ENCODE data around the gene USP22.

USP22 gene

DNA sequence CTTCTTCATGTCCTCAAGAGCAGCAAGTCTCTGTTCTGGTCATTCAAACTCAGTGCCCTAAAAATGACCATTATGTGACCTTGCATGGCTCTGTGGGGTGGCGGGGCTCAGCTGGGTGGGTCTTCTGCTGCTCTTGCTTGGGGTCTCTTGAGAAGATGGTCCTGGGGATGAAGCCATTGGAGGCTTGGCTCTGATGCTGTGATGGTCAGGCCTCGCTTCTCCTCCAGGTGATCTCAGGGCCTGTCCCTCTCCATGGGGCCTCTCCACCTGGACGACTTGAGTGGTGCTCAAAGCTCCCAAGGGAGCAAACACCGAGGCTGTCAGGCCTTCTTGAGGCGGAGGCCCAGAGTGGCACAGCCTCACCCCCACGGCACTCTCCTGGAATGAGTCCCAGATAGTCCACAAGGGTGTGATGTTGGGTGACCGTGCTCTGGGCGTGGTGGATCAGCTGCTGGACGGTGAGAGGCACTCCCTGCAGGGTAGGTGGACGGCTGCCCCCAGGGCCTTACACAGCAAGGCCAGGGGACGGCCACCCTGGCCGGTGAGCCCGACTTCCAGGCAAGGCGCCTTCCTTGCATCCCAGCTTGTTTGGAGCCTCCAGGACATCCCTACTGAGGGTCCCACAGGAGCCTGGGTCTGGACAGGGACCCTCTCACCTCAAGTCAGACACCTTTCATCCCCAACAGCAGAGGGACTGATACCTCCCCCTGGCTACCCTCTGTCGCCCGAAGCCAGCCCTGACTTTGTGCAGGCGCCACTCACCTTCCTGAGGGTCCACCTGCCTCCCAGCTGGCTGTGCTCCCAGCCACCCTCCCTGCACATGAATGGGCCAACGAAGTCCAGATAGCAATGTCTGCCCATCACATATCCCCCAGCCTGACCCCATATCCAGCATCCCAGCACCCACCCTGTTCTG lies 48.7 kb downstream of the USP22 start:
- no peaks in the 10 kb centered on the region for H3K9me3 ChIP-seq (replicated peaks in 1 of 2; ENCODE audit: control insufficient read depth in 2 of 2, insufficient read depth in 1 of 2, low read depth in 1 of 2, low read length in 2 of 2)
- H4K8ac ChIP-seq (ENCODE audit: low read depth, low read length), result no peak overlapping the region
- peak overlapping the region; percentile 17 for H2BK15ac ChIP-seq (ENCODE audit: low read length)
- H3K23ac ChIP-seq (ENCODE audit: low read depth, low read length, poor library complexity), result peak overlapping the region; percentile 39
- peak overlapping the region; percentile 83 for H2AK5ac ChIP-seq (ENCODE audit: low read depth, low read length)
- no peak overlapping the region for H3K4ac ChIP-seq (ENCODE audit: low read length)
- peak overlapping the region; percentile 24 for H3K9ac ChIP-seq (ENCODE audit: low read depth, low read length, poor library complexity)
- no peak overlapping the region for H3K27ac ChIP-seq (replicated peaks; ENCODE audit: low read length)
- H2BK120ac ChIP-seq (ENCODE audit: low read depth, low read length), result no peak overlapping the region
- peaks cover 4 to 24% of the 10 kb centered on the region in 2 donors for H3K36me3 ChIP-seq (replicated peaks in 1 of 2; ENCODE audit: control insufficient read depth in 2 of 2, insufficient read depth in 2 of 2, low read length in 2 of 2)
- WGBS, 2 donors (ENCODE audit: extremely low coverage in 2 of 2, insufficient read length in 2 of 2, insufficient replicate concordance in 1 of 2), result no CpG with 5 or more reads among the region's 18 CpGs
- no peak overlapping the region for H3K4me3 ChIP-seq (ENCODE audit: low read length in 2 of 2)
- H3K14ac ChIP-seq (ENCODE audit: low read length), result peak overlapping the region; percentile 58
- no peak overlapping the region for H2AFZ ChIP-seq (ENCODE audit: low read length)
- H3K4me2 ChIP-seq (ENCODE audit: insufficient read depth, low read length, poor library complexity, severe bottlenecking), result no peak overlapping the region
- H3K4me1 ChIP-seq (ENCODE audit: control insufficient read depth in 2 of 2, insufficient read depth in 1 of 2, low read depth in 1 of 2, low read length in 2 of 2), result peaks cover 6 to 14% of the 10 kb centered on the region in 2 donors
- no peak for DNase-seq (ENCODE audit: low spot score)
- peak overlapping the region; percentile 41 for H3K18ac ChIP-seq (ENCODE audit: low read length)
- H4K91ac ChIP-seq (ENCODE audit: low read depth, low read length, poor library complexity), result no peak overlapping the region
- H2BK12ac ChIP-seq (ENCODE audit: low read length), result peak overlapping the region; percentile 48
- peak overlapping the region; percentile 42 for H2BK5ac ChIP-seq (ENCODE audit: low read length)
- H3K27me3 ChIP-seq (ENCODE audit: control insufficient read depth in 3 of 3, insufficient read depth in 3 of 3, low read depth in 1 of 3, low read length in 3 of 3), result no peaks in the 10 kb centered on the region
- no peaks in the 10 kb centered on the region for H3K79me1 ChIP-seq (ENCODE audit: low read depth, low read length)

DNA sequence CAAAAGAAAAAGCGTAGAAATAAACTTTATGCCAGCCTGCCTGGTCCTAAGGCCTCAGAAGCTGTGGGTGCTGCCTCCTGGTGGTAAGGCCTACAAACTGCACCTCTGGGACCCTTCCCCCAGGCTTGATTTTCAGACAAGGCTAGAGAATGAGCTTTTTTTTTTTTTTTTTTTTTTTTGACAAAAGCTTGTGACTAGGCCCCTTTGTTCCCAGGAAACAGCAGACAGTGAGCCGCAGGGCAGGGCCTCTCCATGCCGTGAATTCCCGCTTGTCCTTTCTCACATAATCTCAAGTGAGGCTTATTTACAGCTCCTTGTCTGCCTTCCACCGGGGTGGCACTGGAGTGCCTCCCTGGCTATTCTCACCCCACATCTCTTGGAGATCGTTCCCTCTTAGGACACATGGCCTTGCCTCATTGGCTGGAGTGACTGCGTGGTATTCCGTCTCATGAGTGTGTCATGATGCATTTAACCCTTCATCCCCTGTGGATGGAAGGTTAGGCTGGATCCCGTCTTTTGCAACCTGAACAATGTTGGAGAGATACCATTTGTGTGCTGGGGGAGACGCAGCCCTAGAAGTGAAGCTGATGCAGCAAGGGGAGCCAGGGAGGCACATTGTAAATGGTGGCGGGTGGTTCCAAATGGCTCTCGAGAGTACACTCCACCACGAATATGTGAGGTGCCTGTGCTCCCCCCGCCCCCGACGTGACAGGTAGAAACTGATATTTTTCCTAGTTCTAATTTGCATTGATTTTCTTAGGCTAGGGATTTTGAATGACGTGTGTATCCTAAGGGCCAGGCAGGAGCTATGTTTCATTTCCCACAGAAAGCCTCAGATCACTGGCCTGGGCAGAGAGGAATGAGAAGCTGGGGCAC lies 49.6 kb downstream of the USP22 start:
- DNase-seq (ENCODE audit: low spot score), result peak; percentile 82
- no CpG with 5 or more reads among the region's 17 CpGs for WGBS, 2 donors (ENCODE audit: extremely low coverage in 2 of 2, insufficient read length in 2 of 2, insufficient replicate concordance in 1 of 2)
- no peak overlapping the region for H2BK5ac ChIP-seq (ENCODE audit: low read length)
- H2AFZ ChIP-seq (ENCODE audit: low read length), result peak overlapping the region; percentile 65
- peak overlapping the region; percentile 26 for H3K9ac ChIP-seq (ENCODE audit: low read depth, low read length, poor library complexity)
- H3K79me1 ChIP-seq (ENCODE audit: low read depth, low read length), result no peaks in the 10 kb centered on the region
- H3K36me3 ChIP-seq (replicated peaks in 1 of 2; ENCODE audit: control insufficient read depth in 2 of 2, insufficient read depth in 2 of 2, low read length in 2 of 2), result peaks cover 0 to 24% of the 10 kb centered on the region in 2 donors
- peak overlapping the region; percentile 13 for H3K27ac ChIP-seq (replicated peaks; ENCODE audit: low read length)
- H3K4ac ChIP-seq (ENCODE audit: low read length), result no peak overlapping the region
- no peak overlapping the region for H3K4me3 ChIP-seq (ENCODE audit: low read length in 2 of 2)
- H3K23ac ChIP-seq (ENCODE audit: low read depth, low read length, poor library complexity), result no peak overlapping the region
- no peak overlapping the region for H2BK12ac ChIP-seq (ENCODE audit: low read length)
- no peak overlapping the region for H4K8ac ChIP-seq (ENCODE audit: low read depth, low read length)
- H3K4me2 ChIP-seq (ENCODE audit: insufficient read depth, low read length, poor library complexity, severe bottlenecking), result no peak overlapping the region
- H2BK15ac ChIP-seq (ENCODE audit: low read length), result no peak overlapping the region
- peaks cover 6 to 14% of the 10 kb centered on the region in 2 donors for H3K4me1 ChIP-seq (ENCODE audit: control insufficient read depth in 2 of 2, insufficient read depth in 1 of 2, low read depth in 1 of 2, low read length in 2 of 2)
- no peak overlapping the region for H3K14ac ChIP-seq (ENCODE audit: low read length)
- no peaks in the 10 kb centered on the region for H3K27me3 ChIP-seq (ENCODE audit: control insufficient read depth in 3 of 3, insufficient read depth in 3 of 3, low read depth in 1 of 3, low read length in 3 of 3)
- H4K91ac ChIP-seq (ENCODE audit: low read depth, low read length, poor library complexity), result no peak overlapping the region
- no peak overlapping the region for H2AK5ac ChIP-seq (ENCODE audit: low read depth, low read length)
- no peaks in the 10 kb centered on the region for H3K9me3 ChIP-seq (replicated peaks in 1 of 2; ENCODE audit: control insufficient read depth in 2 of 2, insufficient read depth in 1 of 2, low read depth in 1 of 2, low read length in 2 of 2)
- no peak overlapping the region for H2BK120ac ChIP-seq (ENCODE audit: low read depth, low read length)
- peak overlapping the region; percentile 1 for H3K18ac ChIP-seq (ENCODE audit: low read length)

DNA sequence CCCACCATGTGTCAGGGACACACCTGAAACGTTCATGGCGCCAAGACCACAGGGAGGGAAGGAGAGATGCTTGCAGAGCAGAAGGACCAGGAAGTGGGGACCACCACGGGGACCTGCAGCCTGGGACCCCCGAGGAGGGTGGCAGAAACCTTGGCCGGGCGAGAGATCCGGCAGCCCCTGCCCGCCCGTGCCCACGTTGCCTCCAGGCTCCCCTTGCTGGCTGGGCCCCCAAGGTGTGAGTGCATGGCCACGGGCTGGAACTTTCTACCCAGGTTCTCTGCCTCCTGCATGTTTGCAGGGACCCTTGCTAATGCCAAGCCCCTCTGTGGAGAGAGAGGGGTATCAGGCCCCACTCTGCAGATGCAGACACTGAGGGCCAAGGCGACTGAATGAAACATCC lies 50.4 kb downstream of the USP22 start:
- Histone ChIP-seq H4K8ac (ENCODE audit: low read depth, low read length) (no peak overlapping the region), H3K14ac (ENCODE audit: low read length) (no peak overlapping the region), H2BK15ac (ENCODE audit: low read length) (peak overlapping the region; percentile 51), H3K4ac (ENCODE audit: low read length) (peak overlapping the region; percentile 55), H3K9ac (ENCODE audit: low read depth, low read length, poor library complexity) (peak overlapping the region; percentile 18), H3K4me3 (ENCODE audit: low read length in 2 of 2) (no peak overlapping the region), H2AFZ (ENCODE audit: low read length) (no peak overlapping the region), H3K27me3 (ENCODE audit: control insufficient read depth in 3 of 3, insufficient read depth in 3 of 3, low read depth in 1 of 3, low read length in 3 of 3) (no peaks in the 10 kb centered on the region), H3K18ac (ENCODE audit: low read length) (peak overlapping the region; percentile 68), H3K23ac (ENCODE audit: low read depth, low read length, poor library complexity) (no peak overlapping the region), H4K91ac (ENCODE audit: low read depth, low read length, poor library complexity) (no peak overlapping the region), H3K79me1 (ENCODE audit: low read depth, low read length) (no peaks in the 10 kb centered on the region), H3K36me3 (replicated peaks in 1 of 2; ENCODE audit: control insufficient read depth in 2 of 2, insufficient read depth in 2 of 2, low read length in 2 of 2) (peaks cover 0 to 27% of the 10 kb centered on the region in 2 donors), H3K4me2 (ENCODE audit: insufficient read depth, low read length, poor library complexity, severe bottlenecking) (no peak overlapping the region), H2BK12ac (ENCODE audit: low read length) (peak overlapping the region; percentile 34), H2BK5ac (ENCODE audit: low read length) (no peak overlapping the region), H3K27ac (replicated peaks; ENCODE audit: low read length) (no peak overlapping the region), H2BK120ac (ENCODE audit: low read depth, low read length) (peak overlapping the region; percentile 22), H2AK5ac (ENCODE audit: low read depth, low read length) (peak overlapping the region; percentile 67), H3K9me3 (replicated peaks in 1 of 2; ENCODE audit: control insufficient read depth in 2 of 2, insufficient read depth in 1 of 2, low read depth in 1 of 2, low read length in 2 of 2) (no peaks in the 10 kb centered on the region), H3K4me1 (ENCODE audit: control insufficient read depth in 2 of 2, insufficient read depth in 1 of 2, low read depth in 1 of 2, low read length in 2 of 2) (peaks cover 6 to 14% of the 10 kb centered on the region in 2 donors)
- no CpG with 5 or more reads among the region's 12 CpGs for WGBS, 2 donors (ENCODE audit: extremely low coverage in 2 of 2, insufficient read length in 2 of 2, insufficient replicate concordance in 1 of 2)
- DNase-seq (ENCODE audit: low spot score), result no peak

Measured in neuronal stem cell (in vitro differentiated cells).